Stimulated activated CD4-positive, alpha-beta T cell treated with anti-CD3 and anti-CD28 coated beads, Interleukin-1b, Interleukin-23, amount 100 ng/mL, for 1 hour (primary cell): ENCODE data around the gene TIGD4.

Experiments used
- DNase-seq, 2 donors: peaks; one replicate each; pipeline ENCODE4 v3.0.0-alpha.2; 2020; ENCODE audit warnings: low read depth in 2 of 2

TIGD4 gene

DNA sequence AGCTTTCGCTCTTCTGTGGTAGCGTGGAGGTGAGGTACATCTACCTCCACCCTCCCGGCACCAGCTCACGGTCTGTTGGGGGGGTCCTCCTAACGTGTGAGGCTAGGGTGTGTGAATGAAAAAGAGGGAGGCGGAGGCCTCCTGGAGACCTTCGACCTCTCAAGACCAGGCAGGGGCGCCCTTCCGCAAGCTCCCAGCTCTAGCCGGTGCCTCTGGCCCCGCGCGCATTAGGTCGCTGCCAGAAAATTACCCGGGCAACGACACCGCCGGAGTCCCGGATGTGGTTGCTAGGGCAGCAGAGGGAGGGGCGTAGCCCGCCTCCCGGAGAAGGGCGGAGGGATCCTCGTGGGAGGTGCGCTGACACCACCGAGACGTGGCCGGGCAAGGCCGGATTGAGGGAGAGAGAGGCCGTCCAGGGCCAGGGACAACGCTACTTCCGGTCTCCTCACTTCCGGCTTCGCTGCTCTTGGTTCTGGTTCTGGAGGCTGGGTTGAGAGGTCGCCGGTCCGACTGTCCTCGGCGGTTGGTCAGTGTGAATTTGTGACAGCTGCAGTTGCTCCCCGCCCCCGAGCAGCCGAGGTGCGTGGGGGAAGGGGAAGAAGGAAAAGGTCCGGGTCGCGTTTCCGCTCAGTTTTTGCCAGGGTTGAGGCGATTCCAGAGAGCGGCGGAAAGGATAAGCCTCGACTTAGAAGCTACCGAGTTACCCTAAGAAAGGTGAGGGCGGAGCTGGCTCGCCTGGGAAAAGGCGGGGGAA, at the start of gene TIGD4, which contains the start of gene ARFIP1:
Gene TIGD4, minus strand, starts transcription at position 218 of the 754 bp plus-strand sequence. CDS start 8,726 bp downstream, outside the sequence.
Gene ARFIP1, plus strand, starts transcription at position 442 of the 754 bp plus-strand sequence. CDS start 49,680 bp downstream, outside the sequence.
- peak; percentile 83 to 86 for DNase-seq

DNA sequence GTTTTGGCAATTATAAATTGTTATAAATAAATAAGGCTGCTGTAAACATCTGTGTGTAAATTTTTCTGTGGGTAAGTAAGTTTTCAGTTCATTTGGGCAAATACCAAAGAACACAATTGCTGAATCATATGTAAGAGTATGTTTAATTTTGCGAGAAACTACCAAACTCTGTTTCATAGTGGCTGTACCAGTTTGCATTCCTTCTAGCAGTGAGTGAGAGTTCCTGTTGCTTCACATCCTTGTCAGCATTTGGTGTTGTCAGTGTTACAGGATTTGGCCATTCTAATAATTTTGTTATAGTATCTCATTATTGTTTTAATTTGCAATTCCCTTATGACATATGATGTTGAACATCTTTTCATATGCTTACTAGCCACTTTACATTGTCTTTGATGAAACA, 48.6 kb upstream of the TIGD4 start:
- no peak for DNase-seq

DNA sequence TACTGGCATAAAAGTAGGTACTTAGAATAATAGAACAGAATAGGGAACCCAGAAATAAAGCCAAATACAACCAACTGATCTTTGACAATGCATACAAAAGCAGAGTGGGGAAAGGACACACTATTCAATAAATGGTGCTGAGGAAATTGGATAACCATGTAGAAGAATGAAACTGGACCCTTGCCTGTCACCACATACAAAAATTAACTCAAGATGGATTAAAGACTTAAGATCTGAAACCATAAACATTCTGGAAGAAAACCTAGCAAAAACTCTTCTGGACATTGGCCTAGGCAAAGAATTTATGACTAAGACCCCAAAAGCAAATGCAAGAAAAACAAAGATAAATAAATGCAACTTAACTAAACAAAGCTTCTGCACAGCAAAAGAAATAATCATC, 45.8 kb upstream of the TIGD4 start:
- DNase-seq = no peak

DNA sequence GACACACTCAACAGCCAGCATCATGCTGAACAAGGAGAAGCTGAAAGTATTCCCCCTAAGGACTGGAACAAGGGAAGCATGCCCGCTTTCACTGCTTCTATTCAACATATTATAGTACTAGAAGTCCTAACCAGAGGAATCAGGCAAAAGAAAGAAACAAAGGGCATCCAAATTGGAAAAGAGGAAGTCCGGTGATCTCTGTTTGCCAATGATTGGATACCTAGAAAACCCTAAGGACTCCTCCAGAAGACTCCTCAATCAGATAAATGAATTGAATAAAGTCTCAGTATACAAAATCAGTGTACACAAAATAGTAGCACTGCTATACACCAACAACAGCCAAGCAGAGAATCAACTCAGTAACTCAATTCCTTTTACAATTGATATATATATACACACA, 45.0 kb upstream of the TIGD4 start:
- no peak for DNase-seq

DNA sequence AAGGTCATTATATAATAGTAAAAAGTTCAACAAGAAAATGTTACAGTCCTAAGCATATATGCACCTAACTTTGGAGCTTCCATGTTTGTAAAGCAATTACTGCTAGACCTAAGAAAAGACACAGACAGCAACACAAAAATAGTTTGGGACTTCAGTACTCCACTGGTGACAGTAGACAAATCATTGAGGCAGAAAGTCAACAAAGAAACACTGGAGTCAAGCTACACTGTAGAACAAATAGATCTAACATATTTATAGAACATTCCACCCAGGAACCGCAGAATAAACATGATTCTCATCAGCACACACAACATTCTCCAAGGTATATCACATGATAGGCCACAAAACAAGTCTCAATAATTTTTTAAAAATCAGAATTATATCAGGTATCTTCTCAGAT, 42.8 kb upstream of the TIGD4 start:
- DNase-seq = no peak

DNA sequence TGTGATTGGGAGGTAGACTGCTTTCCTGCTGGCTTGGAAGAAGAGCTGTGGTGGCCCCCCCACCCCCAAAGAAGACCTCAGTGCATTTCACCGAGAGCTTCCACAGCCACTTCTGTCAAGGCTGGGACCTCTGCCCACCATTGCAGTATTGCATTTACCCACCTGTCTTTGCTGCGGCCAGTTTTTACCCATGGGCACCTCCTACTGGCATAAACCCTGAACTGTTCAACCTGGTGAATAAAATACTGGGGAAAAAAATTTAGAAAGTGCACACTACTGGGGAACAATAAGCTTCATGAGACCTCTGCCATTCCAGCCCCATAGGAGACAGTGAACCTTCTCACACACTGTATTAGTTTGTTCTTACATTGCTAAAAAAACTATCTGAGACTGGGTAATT, 40.5 kb upstream of the TIGD4 start:
- no peak for DNase-seq

DNA sequence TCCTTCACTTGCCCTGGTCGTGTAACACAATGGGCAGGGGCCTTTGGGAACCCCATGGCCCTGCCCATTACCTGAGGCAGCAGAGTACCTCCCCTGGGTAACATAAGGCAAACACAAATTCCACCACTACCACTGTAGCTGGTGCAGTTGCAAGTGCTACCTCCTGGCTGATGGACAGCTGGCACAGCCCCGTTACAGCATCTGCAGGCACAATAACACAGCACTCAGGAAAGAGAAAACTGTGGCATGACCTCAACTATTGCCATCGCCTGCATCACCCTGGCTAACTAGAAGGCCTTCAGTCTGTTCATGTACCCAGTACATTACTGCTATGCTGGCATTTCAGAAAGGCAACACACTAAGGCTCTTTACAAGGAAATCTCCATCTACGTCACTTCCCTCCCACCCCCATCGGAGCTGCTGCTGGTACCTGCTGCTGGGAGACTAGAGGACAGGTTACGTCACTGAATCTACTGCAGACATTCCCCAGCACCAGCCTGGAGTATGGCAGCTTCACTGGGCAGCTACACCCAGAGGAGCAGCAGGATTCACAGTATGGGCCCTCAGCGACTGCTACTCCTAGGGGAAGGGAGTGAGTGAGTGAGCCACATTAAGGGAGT, 39.6 kb upstream of the TIGD4 start:
- no peak for DNase-seq

DNA sequence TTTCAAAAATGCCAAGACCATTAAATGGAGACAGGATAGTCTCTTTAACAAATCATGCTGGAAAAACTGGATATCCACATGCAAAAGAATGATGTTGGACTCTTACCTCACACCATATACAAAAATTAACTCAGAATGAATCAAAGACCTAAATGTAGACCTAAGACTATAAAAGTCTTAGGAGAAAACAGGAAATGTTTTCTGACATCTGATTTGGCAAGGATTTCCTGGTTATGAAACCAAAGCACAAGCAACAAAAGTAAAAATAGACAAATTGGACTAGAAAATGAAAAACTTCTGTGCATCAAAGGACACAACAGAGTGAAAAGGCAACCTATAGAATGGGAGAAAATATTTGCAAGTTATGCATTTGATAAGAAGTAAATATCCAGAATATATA, 37.8 kb upstream of the TIGD4 start:
- DNase-seq = no peak

DNA sequence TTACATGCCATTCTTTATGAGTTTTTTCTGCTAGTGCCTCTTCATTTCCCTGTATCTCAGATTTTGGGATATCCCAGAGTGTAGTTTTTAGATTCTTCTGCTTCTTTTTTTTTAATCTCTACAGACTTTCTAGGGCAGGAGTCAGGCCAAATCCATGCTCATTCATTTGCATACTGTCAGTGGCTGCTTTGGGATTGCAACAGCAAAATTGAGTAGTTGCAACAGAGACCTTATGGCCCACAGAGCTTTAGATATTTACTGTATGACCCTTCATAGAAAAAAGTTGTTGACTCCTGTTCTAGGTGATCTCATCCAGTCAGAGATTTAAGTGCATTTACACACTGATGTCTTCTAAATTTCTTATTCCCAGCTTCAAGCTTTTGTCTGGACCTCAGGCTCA, 35.5 kb upstream of the TIGD4 start:
- no peak for DNase-seq

DNA sequence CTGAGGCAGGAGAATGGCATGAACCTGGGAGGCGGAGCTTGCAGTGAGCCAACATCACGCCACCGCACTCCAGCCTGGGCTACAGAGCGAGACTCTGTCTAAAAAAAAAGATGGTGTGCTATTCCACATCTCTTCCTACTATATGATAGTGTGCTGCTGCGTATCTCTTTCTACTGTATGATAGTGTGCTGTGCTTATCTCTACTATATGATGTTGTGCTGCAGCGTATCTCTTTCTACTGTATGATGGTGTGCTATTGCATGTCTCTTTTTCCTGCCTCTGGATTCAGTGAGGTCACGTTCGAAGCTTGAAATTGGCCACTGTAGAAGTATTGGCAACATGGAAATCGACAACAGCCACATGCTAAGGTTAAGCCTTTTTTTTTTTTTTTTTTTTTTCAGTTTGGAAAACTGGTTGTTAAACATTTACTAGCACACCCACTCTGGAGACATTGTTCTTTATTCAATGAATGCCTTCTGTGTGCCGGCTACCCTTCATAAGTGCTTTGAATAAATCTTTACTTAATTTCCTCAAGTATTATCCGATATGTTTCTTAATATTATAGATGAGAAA, 31.3 kb upstream of the TIGD4 start:
- no peak for DNase-seq

DNA sequence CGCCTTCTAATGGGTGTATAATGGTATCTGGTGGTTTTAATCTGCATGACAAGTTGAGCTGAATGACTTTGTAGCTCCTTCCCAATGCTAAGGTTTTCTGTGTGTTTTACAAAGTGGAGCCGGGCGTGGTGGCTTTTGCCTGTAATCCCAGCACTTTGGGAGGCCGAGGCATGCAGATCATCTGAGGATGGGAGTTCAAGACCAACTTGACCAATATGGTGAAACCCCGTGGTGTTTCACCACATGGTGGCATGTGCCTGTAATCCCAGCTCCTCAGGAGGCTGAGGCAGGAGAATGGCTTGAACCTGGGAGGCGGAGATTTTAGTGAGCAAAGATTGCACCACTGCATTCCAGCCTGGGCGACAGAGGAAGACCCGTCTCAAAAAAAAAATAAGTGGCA, 29.1 kb upstream of the TIGD4 start:
- no peak for DNase-seq

DNA sequence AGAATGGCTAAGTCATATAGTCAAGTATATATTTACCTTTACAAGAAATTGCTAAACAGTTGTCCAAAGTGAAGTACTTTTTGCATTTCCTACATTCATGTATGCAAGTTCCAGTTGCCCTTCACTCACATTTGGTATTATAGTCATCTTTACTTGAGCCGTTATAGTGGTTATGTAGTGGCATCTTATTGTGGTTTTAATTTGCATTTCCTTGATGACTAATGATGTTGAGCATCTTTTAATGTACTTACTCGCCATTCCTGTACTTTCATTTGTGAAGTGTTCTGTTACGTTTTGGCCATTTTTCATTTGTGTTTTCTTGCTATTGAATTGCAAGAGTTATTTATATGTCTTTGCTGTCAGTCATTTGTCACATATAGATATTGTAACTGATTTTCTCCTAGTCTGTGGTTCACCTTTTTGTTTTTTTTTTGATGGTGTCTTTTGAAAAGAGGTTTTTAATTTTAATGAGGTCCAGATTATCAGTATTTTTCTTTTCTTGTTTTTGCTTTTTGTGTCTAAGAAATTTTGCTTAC, 27.8 kb upstream of the TIGD4 start:
- DNase-seq = no peak

DNA sequence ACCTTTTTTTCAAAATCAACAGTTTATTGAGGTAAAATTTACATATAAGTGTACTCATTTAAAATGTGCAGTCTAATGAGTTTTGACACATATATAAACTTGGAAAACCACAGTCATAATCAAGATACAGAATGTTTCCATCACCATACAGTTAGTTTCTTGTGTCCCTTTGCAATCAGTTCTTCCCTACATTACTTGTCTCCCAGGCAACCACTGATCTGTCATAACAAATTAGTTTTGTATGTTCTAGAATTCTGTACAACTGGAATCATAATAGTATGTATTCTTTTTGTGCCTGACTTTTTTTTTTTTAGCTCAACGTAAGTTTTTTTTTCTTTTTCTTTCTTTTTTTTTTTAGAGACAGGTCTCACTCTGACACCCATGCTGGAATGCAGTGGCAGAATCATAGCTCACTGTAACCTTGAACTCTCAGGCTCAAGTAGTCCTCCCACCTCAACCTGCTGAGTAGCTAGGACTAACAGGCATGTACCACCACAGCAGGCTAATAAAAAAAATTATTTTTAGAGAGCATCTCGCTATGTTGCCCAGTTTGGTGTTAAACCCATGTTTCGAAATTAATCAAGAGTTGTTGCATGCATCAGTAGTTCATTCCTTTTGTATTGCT, 27.1 kb upstream of the TIGD4 start:
- no peak for DNase-seq

DNA sequence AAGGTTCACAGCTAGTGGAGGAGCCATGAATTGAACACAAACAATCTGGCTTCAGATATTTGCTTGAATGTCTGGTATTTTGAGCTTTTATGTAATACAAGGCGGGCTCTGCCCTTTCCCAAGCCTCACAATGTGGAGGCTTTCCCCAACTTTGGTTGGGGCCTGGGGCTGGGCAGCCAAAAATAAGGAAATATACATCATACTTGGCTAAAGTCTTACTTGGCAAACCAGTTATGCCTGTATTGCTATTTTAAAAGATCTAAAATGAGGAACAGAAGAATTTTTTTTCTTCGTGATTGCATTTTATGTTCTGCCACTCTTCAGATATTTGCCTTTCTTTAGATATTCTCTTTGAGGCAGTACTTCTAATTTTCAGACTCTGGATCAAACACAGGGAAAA, 26.3 kb upstream of the TIGD4 start:
- no peak for DNase-seq

DNA sequence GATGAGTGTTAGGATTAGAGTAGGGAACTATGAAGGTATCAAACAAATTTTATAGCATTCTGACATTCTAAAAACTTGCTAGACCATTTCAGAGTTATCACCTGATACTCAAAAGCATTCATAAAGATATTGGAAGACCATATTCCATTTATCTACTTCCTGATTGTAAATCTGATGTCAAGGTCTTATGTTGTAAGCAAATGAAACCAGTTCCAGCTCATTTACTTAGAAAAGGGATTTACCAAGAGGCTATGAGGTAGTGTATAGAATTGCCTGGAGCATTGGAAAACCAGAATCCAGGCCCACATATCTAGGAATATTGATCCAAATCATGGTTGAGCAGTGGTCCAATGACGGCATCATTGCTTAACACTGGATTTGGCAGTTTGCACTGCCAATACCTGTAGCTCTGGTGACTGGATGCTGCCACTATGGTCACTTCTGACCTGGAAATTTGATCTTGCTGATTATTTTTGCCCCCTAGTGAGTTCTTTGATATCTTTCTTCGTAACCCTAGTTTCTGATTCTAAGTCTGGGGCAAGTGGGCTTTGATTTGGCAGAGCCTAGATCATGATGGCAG, 25.6 kb upstream of the TIGD4 start:
- DNase-seq = no peak

DNA sequence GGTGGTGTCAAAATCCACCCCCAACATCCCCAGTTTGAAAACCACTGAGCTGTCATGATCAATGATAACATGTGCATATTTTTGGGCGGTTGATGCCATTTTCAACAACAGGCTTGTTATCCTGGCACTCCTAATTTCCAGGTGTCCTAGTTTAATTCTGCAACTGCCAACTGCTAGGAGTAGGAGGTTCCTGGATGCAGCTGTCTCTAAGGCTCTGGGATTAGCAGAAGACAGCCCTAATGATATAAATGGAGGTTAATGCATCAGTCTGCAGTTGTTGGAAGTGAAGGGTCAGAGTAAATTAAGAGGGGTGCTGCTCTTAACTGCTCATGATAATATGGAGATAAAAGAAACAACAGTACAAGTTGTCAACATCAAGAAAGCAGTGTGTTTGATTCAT, 24.0 kb upstream of the TIGD4 start:
- DNase-seq = no peak

DNA sequence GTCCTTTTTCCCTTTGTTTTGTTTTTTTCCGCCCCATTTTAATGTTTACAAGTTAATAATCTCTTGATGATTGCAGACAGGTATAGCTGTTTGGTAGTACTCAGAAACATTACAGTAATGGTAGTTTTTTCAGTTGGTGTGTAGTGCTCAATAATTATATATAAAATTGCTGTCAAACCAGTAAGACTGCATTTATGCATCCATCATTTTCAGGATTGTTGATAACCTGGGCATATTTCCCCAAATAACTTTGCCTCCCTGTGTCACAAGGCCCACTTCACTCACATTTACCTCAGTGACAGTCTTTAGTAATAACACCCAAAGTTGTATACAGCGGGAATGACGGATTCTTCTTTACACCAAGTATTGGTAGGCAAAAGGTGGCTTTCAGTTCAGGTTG, 16.4 kb upstream of the TIGD4 start:
- no peak for DNase-seq

DNA sequence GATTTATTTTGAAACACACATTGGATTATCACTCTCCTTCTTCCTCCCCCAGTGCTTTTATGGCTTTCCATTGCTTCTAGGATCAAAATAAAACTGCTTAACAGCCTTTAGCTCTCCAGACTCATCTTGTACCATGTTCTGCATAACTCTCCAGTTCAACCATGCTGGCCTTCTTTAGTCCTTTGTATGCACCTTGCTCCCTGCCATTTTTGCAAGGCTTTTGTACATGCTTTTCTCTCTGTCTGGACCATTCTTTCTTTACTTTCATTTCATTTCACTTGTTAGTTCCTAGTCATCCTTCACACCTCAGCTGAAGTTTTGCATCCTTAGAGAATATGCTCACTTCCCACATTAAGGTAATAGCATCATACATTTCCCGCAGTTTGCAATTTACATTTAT, 7.1 kb upstream of the TIGD4 start:
- no peak for DNase-seq

DNA sequence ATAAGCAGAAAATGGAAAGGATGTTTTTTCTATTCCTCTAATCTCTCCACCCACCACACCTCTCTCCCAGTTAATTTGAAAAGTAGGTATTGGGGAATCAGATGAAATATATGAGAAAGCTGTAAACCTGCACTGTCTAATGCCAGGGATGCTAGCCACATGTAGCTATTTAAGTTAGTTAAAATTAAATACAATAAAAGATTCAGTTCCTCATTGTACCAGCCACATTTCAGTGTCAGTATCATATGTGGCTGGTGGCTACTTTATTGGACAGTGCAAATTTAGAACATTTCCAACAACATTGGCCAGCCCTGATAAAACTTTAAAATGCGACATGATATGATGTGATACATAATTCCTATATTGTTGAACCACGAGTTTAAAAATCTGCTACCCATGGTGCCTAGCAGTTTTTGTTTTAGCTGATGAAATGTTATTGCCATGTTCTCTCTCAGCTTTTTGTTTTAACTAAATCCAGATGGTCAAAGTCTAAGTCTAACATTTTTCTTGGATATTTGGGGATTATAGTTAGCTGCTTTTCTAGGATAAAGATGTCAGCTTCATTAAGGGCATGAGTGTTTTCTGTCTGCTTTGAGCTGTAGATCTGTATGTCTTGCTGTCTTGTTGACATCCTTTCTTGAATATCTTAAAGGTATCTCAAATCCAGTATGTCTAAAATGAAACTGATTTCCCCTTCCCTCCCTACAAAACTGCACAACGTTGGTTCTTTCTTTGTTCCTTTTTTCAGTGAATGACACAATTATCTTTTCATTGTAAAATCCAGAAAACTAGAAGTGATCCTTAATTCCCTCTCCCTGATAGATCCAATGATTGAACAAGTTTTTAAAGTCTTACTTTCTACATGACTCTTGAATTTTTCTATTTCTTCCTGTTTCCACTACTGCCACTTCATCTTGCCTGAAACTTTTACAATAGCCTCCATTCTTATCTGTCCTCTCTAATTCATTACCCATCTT, 6.4 kb upstream of the TIGD4 start:
- no peak for DNase-seq

DNA sequence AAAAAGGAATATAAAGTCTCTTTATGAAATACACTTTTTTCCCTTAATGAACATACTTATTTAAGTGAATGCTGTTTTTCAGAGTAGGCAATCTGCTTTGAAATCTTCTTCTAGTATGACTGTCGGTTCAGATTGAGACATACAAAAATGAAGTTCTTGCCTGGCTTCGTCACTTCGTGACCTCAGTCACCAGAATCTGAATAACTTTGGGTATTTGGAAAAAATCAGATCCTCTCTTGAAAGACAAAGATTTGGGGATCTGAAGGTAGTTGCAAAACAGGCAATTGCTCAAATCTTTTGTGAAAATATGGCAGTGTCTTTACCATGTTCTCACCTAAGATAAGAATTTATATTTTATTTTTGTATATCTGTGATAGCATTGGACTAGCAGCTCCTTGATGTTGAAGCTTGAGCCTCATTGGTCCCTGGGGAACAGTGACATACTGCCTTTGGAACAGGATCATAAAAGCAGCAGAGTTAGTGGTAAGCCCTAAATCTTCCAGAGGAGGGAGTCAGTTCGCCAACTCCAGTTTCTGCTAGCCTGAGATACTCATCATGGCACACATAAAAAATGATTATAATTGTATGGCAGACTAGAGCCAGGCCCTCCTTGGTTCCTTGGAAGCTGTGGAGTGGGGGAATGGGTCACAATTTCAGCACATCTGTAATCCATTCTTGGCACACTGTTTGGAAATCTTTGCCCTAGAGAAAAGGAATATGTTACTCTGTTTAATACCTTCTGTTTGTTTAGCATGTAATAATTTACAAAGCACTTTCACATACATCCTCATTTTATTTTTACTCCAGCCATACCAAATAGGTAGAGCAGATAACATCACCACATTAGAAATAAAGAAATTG, 5.2 kb upstream of the TIGD4 start:
- DNase-seq = no peak
